HG03060 (cell line): ENCODE results near the gene SEC23A.

Source experiments
- ATAC-seq: cut with Tn5 transposase; IDR thresholded peaks from one replicate; pipeline ENCODE4 v1.9.1; 2021; ENCODE audit warnings: low read depth, moderate number of reproducible peaks; ENCODE audit not compliant: unreplicated experiment

SEC23A gene

DNA sequence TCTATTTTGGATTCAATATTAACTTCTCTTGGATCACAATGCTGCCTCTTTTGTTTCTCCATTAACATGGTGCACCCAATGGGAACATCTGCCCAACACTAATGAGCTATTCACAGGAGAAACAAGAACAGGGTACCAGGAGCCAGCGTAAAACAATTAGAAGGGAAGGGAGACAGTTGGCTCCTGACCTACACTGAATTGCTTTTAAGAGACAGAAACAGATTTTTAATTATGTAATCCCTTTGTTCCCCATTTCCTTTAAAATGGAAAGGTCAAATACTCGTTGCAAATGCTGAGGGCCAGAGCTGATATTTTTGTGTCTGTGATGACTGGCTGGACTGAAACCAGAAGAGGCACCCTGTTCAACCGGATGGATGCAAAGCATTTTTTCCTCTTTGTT is 108.3 kb downstream of the SEC23A start:
- ATAC-seq, result no peak

DNA sequence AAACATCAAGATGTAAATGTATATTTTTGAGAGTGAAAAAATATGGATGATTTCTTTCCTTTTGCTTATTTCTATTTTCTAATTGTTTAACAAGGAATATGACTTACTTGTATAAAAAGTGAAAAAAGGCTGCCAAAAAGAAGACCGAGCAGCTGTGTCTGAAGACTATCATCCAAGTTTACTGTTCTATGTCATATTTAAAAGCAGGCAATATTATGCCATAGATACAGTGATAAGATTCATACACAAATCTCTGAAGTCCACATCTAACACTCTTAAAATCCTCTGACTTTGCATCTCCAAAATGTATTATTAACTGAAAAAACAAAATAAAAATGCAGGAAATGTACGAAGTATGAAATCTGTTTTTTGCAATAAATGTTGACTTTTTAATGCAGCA is 109.1 kb downstream of the SEC23A start:
- no peak for ATAC-seq

DNA sequence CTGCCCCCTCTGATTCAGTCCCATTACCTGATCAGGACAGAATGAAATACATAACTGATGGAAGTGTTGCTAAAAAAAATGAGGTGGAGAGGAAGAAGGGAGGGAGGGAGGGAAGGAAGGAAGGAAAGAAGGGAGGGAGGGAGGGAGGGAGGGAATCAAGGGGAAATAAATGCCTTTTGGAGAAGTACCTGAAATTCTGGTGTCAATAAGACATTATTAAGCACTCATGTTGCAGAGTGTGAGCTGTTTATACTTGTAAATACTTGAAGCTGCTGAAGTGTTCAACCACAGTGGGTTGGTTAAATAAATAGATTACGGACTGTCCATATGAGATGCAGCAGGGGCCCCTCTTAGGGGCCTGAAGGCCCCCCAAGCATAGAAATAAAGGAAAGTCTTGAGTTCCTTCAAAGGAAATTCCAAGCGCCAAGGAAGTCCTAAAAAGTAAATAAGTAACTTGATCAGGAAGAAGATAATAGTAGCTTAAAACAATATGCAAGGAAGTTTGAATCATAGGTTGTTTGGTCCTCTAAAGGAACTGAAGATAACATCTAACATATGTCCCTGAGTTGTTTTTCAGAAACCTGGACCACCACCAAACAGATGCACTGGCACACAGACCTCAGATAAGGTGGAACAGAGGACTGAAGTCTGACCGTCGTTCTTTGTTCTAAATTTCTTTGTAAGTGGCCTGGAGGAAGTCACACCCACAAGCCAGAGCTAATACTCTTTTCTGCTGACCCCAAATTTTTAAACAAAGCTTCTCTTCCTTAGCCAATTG is 110.8 kb downstream of the SEC23A start:
- ATAC-seq, result no peak

DNA sequence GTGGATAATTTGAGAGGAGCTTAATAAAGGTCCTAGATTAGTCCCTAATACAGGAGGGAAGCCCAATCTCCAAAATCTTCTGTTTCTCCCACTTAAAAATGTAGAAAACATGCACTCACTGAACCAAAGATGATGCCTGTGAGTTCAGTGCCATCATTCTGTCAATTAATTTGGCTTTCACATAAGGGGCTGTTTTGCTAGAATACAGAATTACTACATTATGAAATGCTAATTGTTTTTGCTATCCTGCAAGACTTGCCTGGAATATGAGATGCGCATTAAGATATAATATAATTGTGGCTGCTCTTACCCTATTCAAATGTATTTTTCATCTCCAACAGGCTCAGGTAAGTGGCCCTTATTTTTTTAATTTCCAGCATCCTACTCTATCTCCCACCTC is 111.7 kb downstream of the SEC23A start:
- no peak for ATAC-seq

DNA sequence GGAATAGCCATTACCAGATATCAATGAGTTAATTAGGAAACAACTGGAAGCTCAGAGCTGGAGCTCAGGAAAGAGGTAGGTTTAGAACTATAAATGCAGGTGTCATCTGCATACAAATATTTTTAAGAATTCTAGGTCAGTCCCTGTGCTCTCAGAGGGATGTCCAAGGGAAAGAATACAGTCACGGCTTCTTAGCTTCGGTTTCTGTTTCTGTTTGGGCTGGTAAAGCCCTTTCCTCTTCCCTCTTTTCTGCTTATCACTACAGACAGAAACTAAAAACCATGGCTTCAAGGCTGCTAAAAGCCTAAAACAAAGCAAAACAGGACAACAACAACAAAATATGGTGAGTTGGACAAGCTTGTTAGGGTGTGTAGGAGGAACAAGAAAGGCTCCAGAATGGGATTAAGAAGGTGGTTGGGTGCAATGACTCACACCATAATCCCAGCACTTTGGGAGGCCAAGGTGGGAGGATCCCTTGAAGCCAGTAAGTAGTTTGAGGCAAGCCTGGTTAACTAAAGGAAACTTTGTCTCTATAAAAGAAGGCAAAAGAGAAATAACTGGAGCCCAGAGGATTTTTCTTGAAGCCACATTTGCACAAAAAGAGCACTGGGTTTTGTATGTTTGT is 113.0 kb downstream of the SEC23A start:
- ATAC-seq, result peak; percentile 71

DNA sequence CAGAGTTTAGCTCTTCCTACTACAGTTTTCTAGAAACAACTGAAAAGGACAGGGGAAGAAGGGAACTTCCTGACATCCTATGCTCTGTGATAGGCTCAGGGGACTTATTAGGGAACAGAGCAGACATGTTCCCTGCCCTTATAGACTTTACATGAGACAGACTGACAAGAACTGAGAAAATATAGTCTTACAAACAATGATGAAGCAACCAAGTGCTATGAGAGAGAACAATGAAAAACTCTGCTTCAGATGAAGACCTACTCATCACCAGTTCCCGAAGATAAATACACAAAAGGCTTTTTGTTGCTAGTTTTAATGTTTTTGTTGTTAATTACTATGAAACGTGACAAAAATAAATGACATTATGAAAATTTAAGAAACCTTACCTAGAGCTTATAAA is 115.3 kb downstream of the SEC23A start:
- no peak for ATAC-seq

DNA sequence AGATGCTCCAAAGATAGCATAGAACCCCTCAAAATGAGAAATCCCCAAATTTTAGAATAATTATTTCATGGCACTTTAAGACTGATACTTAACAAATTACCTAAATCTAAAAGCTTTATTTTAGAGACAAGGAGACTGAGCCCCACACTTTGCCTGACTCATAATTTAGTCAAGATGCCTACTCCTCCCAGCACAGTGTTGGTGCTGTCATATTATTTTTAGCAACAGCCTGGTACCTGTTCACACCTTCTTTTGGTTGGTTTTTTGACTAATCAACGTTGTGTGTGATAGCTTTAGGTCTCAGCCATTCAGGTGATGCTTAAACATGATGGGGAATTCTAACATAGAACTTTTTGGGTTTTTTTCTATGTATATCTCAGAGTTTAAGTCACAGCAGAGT is 120.2 kb downstream of the SEC23A start:
- no peak for ATAC-seq

DNA sequence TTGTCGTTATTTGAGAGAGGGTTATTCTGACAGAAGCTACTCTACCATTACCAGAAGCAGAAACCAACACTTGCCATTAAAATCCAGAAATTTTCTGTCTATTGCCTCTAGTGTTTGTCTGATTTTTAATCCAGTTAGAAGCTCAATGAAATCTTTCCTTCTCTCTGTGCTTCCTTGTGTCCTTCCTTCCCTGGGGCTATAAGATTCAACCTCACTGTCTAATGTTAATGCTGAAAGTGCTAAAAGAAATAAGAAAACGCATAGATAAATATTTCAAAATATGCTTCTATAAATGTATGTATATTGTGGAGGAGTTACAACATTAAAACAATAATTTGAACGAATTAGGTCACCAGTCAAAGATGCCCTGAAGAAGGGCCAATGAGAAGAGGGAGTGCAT is 120.8 kb downstream of the SEC23A start:
- no peak for ATAC-seq
